T-helper 1 cell treated with Interleukin-12 subunit alpha and Interleukin-12 subunit beta and Interleukin-4 antibody, amounts not matched to agents 30 μg/mL and 1 μg/mL, for 36 hours (primary cell): ENCODE data around the gene CAMK4.

ENCODE experiments used
- H3K27ac Mint-ChIP-seq: one replicate; pipeline ENCODE4 v1.8.0; 2021; ENCODE audit warnings: mild to moderate bottlenecking, mixed read lengths
- H3K27me3 Mint-ChIP-seq: one replicate; pipeline ENCODE4 v1.8.0; 2021; ENCODE audit warnings: low read depth, mixed read lengths
- H3K36me3 Mint-ChIP-seq: one replicate; pipeline ENCODE4 v1.8.0; 2021; ENCODE audit warnings: low read depth, mixed read lengths
- H3K4me1 Mint-ChIP-seq: one replicate; pipeline ENCODE4 v1.8.0; 2021; ENCODE audit warnings: low read depth, mixed read lengths
- H3K4me3 Mint-ChIP-seq: one replicate; pipeline ENCODE4 v1.8.0; 2021; ENCODE audit warnings: mild to moderate bottlenecking, moderate library complexity, mixed read lengths
- H3K9me3 Mint-ChIP-seq: one replicate; pipeline ENCODE4 v1.8.0; 2021; ENCODE audit warnings: mixed read lengths

Gene CAMK4

DNA sequence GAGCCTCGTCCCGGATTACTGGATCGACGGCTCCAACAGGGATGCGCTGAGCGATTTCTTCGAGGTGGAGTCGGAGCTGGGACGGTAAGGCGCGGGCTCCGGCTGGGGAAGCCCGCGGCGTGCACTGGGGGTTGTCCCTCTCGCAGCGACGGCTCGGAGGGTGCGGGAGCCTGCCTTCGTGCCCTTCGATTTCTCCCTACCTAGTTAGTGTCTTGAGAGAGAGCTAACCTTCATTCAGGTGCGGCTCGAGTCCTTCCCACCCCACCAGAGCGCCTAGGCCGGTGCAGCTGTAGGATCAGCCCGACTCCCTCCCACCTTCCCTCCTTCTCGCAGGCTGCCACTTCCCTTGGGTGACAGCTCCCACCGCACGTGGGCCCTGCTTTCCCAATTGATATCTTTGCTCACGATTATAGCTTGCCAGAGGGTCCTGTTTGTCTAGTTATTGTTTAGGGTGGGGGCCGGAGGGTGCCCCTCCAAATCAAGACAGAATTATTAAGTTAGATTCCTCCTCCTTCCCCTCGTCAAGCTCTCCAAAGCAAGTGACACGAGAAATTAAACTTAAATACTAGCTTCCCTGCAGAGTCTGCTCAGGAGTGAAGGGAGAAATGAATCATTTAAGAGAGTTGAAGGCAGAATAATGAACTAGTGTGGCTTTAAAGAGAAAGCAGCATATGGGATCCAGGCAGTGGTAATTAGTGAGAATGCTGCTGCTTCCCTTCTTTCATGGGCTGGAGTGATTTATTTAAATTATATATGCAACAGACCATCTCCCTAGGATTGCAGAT is 569 bp downstream of the CAMK4 start:
- no peaks in the 10 kb centered on the region for H3K9me3 Mint-ChIP-seq
- peaks cover 14% of the 10 kb centered on the region for H3K36me3 Mint-ChIP-seq
- peaks cover 2% of the 10 kb centered on the region for H3K27me3 Mint-ChIP-seq
- peak overlapping the region; percentile 93 for H3K4me3 Mint-ChIP-seq
- peak overlapping the region; percentile 83 for H3K27ac Mint-ChIP-seq
- H3K4me1 Mint-ChIP-seq, result peaks cover 45% of the 10 kb centered on the region

GRCh38 chr5:111225926-111226325 is 1.7 kb downstream of the CAMK4 start:
- H3K27ac Mint-ChIP-seq, result peak overlapping the region; percentile 81
- peak overlapping the region; percentile 93 for H3K4me3 Mint-ChIP-seq
- H3K9me3 Mint-ChIP-seq, result no peaks in the 10 kb centered on the region
- peaks cover 14% of the 10 kb centered on the region for H3K36me3 Mint-ChIP-seq
- H3K4me1 Mint-ChIP-seq, result peaks cover 55% of the 10 kb centered on the region
- no peaks in the 10 kb centered on the region for H3K27me3 Mint-ChIP-seq

GRCh38 chr5:111226556-111226955 is 2.4 kb downstream of the CAMK4 start:
- H3K4me3 Mint-ChIP-seq, result peak overlapping the region; percentile 93
- peaks cover 14% of the 10 kb centered on the region for H3K36me3 Mint-ChIP-seq

GRCh38 chr5:111227226-111227782 is 3.1 kb downstream of the CAMK4 start:
- peaks cover 15% of the 10 kb centered on the region for H3K36me3 Mint-ChIP-seq
- H3K27me3 Mint-ChIP-seq, result no peaks in the 10 kb centered on the region
- H3K27ac Mint-ChIP-seq, result peak overlapping the region; percentile 89
- H3K9me3 Mint-ChIP-seq, result no peaks in the 10 kb centered on the region
- peaks cover 65% of the 10 kb centered on the region for H3K4me1 Mint-ChIP-seq
- peak overlapping the region; percentile 51 for H3K4me3 Mint-ChIP-seq

More at GRCh38 chr5:111226556-111226955, 2.4 kb downstream of the CAMK4 start:
- Mint-ChIP-seq H3K4me1 (peaks cover 60% of the 10 kb centered on the region), H3K27me3 (no peaks in the 10 kb centered on the region), H3K9me3 (no peaks in the 10 kb centered on the region), H3K27ac (peak overlapping the region; percentile 81)

DNA sequence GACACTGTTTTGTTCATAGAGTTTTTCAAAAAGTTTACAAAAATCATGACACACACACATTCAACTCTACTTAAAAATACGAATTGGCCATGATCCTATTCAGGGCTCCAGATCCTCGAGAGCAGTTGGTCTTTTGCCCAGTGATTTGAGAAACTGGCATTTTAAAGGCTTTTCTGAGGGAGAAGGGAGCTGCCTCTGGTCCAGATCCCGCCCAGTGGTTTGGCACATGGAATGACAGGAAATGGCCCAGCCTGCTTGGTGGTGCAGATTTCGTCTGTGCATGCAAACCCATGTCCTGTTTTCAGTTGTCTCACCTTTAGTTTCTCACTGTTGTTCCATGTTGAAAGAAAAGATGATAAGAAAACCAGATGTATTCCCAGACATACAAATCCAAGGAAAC is 3.6 kb downstream of the CAMK4 start:
- no peaks in the 10 kb centered on the region for H3K27me3 Mint-ChIP-seq
- H3K27ac Mint-ChIP-seq, result peak overlapping the region; percentile 89
- peak overlapping the region; percentile 51 for H3K4me3 Mint-ChIP-seq
- peaks cover 17% of the 10 kb centered on the region for H3K36me3 Mint-ChIP-seq
- no peaks in the 10 kb centered on the region for H3K9me3 Mint-ChIP-seq
- peaks cover 70% of the 10 kb centered on the region for H3K4me1 Mint-ChIP-seq

DNA sequence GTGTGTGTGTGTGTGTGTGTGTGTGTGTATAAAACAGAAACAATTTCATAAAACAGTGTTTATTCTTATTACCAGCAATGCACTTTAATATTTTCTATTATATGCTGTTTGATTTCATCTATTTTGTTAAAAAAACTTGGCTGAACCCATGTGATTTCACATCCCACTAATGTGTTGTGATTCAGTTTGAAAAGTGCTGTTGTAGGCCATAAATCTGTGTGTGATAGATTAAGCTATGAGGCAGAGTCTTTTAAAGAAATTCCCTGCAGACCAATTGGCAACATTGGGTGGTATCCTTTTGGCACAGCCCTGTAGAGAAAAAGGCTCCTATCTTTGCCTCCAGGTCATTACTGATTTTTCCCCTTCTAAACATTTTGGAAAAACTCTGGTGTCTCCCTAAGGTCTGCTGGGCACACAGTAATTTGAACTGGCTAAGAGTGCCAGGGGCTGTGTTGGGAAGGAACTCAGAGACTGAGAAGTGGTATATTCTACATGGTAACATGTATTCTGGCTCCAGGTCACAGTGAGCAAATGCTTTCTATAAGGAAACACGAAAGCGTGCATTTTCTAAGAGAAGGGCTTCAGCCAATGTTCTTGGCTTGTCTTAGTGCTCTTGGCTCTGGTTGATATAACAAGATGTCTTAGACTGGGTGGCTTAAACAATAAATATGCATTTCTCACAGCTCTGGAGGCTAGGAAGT is 4.5 kb downstream of the CAMK4 start:
- peaks cover 21% of the 10 kb centered on the region for H3K36me3 Mint-ChIP-seq
- H3K9me3 Mint-ChIP-seq, result no peaks in the 10 kb centered on the region
- H3K4me1 Mint-ChIP-seq, result peaks cover 69% of the 10 kb centered on the region
- no peaks in the 10 kb centered on the region for H3K27me3 Mint-ChIP-seq
- peak overlapping the region; percentile 79 for H3K4me3 Mint-ChIP-seq
- H3K27ac Mint-ChIP-seq, result peak overlapping the region; percentile 96

- H3K36me3 Mint-ChIP-seq, result peaks cover 23% of the 10 kb centered on the region
- H3K4me3 Mint-ChIP-seq, result peak overlapping the region; percentile 79
- peak overlapping the region; percentile 96 for H3K27ac Mint-ChIP-seq
- no peaks in the 10 kb centered on the region for H3K9me3 Mint-ChIP-seq
- H3K4me1 Mint-ChIP-seq, result peaks cover 72% of the 10 kb centered on the region
- H3K27me3 Mint-ChIP-seq, result no peaks in the 10 kb centered on the region
Measured at GRCh38 chr5:111229221-111229835, 5.1 kb downstream of the CAMK4 start.

GRCh38 chr5:111229871-111230810 is 6.0 kb downstream of the CAMK4 start:
- H3K9me3 Mint-ChIP-seq, result no peaks in the 10 kb centered on the region

DNA sequence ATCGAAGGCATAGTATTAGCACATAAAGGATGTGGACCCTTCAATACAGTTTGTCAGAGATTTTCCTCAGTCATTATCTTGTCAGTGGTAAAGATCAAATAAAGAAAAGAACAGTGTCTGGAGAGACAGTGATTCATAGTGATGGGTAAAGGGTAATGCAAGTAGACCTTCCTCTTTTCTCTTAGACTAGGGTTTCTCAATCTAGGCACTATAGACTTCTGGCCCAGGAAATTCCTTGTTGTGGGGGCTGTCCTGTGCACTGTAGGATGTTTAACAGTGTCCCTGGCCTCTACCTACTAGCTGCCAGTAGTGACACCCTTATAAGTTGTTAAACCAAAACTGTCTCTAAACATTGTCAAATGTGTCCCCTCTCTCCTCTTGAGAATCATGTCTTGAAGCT is 6.9 kb downstream of the CAMK4 start:
- no peaks in the 10 kb centered on the region for H3K9me3 Mint-ChIP-seq
- peaks cover 78% of the 10 kb centered on the region for H3K4me1 Mint-ChIP-seq
- H3K4me3 Mint-ChIP-seq, result peak overlapping the region; percentile 69
- H3K36me3 Mint-ChIP-seq, result peaks cover 26% of the 10 kb centered on the region
- H3K27ac Mint-ChIP-seq, result peak overlapping the region; percentile 89
- H3K27me3 Mint-ChIP-seq, result no peaks in the 10 kb centered on the region

More at GRCh38 chr5:111229871-111230810, 6.0 kb downstream of the CAMK4 start:
- Mint-ChIP-seq H3K27ac (peak overlapping the region; percentile 96), H3K4me1 (peaks cover 78% of the 10 kb centered on the region), H3K4me3 (peak overlapping the region; percentile 79), H3K27me3 (no peaks in the 10 kb centered on the region), H3K36me3 (peaks cover 24% of the 10 kb centered on the region)

GRCh38 chr5:111232311-111233051 is 8.3 kb downstream of the CAMK4 start:
- Mint-ChIP-seq H3K27ac (peak overlapping the region; percentile 72), H3K4me1 (peaks cover 82% of the 10 kb centered on the region), H3K27me3 (no peaks in the 10 kb centered on the region), H3K9me3 (no peaks in the 10 kb centered on the region), H3K4me3 (peak overlapping the region; percentile 72), H3K36me3 (peaks cover 26% of the 10 kb centered on the region)

- peak overlapping the region; percentile 72 for H3K27ac Mint-ChIP-seq
- H3K4me3 Mint-ChIP-seq, result peak overlapping the region; percentile 72
- peaks cover 28% of the 10 kb centered on the region for H3K36me3 Mint-ChIP-seq
- peaks cover 82% of the 10 kb centered on the region for H3K4me1 Mint-ChIP-seq
- H3K9me3 Mint-ChIP-seq, result no peaks in the 10 kb centered on the region
- no peaks in the 10 kb centered on the region for H3K27me3 Mint-ChIP-seq
Measured at GRCh38 chr5:111233052-111233374, 8.8 kb downstream of the CAMK4 start.

DNA sequence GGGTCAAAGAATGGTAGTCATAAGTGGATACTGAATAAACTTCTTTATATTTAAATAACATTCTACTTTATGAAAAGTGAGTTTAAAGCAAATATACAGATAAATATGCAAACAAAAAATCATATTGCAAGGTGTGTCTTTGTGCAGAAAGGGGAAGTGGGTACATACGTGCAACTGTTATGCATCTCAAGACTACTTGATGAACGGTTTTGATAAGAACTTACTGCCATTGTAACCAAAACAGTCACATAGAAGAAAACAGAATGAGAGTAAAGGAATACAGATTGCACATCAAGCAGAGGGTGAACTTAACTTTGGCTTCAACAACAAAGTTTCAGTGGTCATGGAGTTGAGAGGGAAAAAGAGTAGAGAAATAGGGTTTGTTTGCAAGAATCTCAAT is 9.9 kb downstream of the CAMK4 start:
- Mint-ChIP-seq H3K4me1 (peaks cover 82% of the 10 kb centered on the region), H3K9me3 (no peaks in the 10 kb centered on the region), H3K4me3 (peak overlapping the region; percentile 84), H3K27me3 (no peaks in the 10 kb centered on the region), H3K27ac (peak overlapping the region; percentile 94), H3K36me3 (peaks cover 28% of the 10 kb centered on the region)

DNA sequence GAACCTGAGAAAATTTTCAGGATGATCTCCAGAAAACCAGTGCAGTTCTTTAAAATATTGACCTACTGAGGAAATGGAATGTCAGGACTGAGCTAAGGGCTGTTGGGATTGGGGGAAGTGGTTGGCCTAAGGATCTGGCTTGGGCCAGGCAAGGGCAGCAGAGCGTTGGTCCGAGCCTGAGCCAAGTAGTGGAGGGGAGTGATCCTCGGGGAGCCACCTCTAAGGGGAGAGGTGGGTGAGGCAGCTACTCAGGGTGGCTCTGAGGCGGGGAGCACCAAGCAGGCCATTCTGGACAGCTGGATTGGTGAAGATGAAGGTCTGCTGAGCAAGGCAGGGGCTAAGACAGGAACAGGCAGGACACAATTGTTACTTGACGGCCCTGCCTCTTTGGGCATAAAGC is 11.5 kb downstream of the CAMK4 start:
- H3K36me3 Mint-ChIP-seq, result peaks cover 26% of the 10 kb centered on the region
- H3K27me3 Mint-ChIP-seq, result no peaks in the 10 kb centered on the region
- H3K9me3 Mint-ChIP-seq, result no peaks in the 10 kb centered on the region
- peak overlapping the region; percentile 89 for H3K27ac Mint-ChIP-seq
- peaks cover 75% of the 10 kb centered on the region for H3K4me1 Mint-ChIP-seq
- peak overlapping the region; percentile 72 for H3K4me3 Mint-ChIP-seq
